Vagina (tissue), 2 donors: Measurements from ENCODE around the gene KNDC1. TPM values are rescaled to one million over a fixed set of nuclear protein-coding genes. Genes with fewer than 3 reads are reported as not detected.

Experiments used
- DNase-seq, 2 donors: peaks; one replicate each; pipeline ENCODE4 v3.0.0-alpha.2; 2017; ENCODE audit errors: extremely low spot score in 2 of 2
- H3K27ac ChIP-seq: fragments of 200-600 bp; sonication (generic); one replicate; pipeline ENCODE4 v1.5.1; 2019
- H3K27me3 ChIP-seq: fragments of 200-600 bp; sonication (generic); one replicate; pipeline ENCODE4 v1.5.1; 2019
- H3K36me3 ChIP-seq, 2 donors: fragments of 200-600 bp; sonication (generic); one replicate each; pipeline ENCODE4 v1.5.1; 2017 to 2019
- H3K4me1 ChIP-seq: fragments of 200-600 bp; sonication (generic); one replicate; pipeline ENCODE4 v1.5.1; 2019
- H3K4me3 ChIP-seq, 2 donors: fragments of 200-600 bp; sonication (generic); 1 replicate in 1 of 2; 2 replicates in 1 of 2; pipeline ENCODE4 v1.5.1; 2016 to 2019
- H3K9me3 ChIP-seq: fragments of 200-600 bp; sonication (generic); one replicate; pipeline ENCODE4 v1.5.1; 2019
- CTCF ChIP-seq, 3 experiments: fragments of 450-650 bp in 2 of 3; fragments of 200-600 bp in 1 of 3; sonication (generic) in 1 of 3; IDR thresholded peaks; one replicate each; pipeline ENCODE4 v1.5.1; 2017 to 2019; ENCODE audit warnings: antibody characterized with exemption in 3 of 3, mild to moderate bottlenecking in 2 of 3, moderate library complexity in 2 of 3
- POLR2A ChIP-seq, 2 donors: fragments of 450-650 bp; IDR thresholded peaks; one replicate each; pipeline ENCODE4 v1.6.1; 2017; ENCODE audit warnings: antibody characterized with exemption in 2 of 2, mild to moderate bottlenecking in 2 of 2, moderate library complexity in 2 of 2
- POLR2AphosphoS5 ChIP-seq, 2 donors: sonication (generic); formaldehyde crosslinking; IDR thresholded peaks; one replicate each; pipeline ENCODE4 v1.9.0; 2017; ENCODE audit warnings: antibody characterized with exemption in 2 of 2, mild to moderate bottlenecking in 2 of 2, low read depth in 1 of 2; ENCODE audit not compliant: insufficient read depth in 1 of 2
- intact Hi-C: fragments of 100-400 bp; cut with DNase I; formaldehyde crosslinking; loops from one replicate; pipeline ENCODE4 v1.15.1; 2023
- total RNA-seq: library from RNA; depleted of rRNA; stranded (reverse); fragments of >200 nt; gene quantifications from one replicate; pipeline ENCODE4 v1.2.3, GENCODE V29; 2016

Gene KNDC1
- total RNA-seq, 1 donor from 2014 or later = 3.4 TPM

- Histone ChIP-seq H3K27ac (no peak overlapping the region), H3K4me1 (no peaks in the 10 kb centered on the region), H3K36me3 (no peaks in the 10 kb centered on the region), H3K4me3 (no peak overlapping the region), H3K27me3 (no peaks in the 10 kb centered on the region), H3K9me3 (no peaks in the 10 kb centered on the region)
- no peak for DNase-seq
- TF ChIP-seq POLR2A (IDR thresholded peaks at IDR 0.05) (no peak), CTCF (IDR thresholded peaks at IDR 0.05) (no peak), POLR2AphosphoS5 (IDR thresholded peaks at IDR 0.05; ENCODE audit: insufficient read depth in 1 of 2, low read depth in 1 of 2) (no peak)
- intact Hi-C loops = no loop called here
Observed at GRCh38 chr10:133166828-133167692, 7.0 kb downstream of the KNDC1 start.

GRCh38 chr10:133167693-133168616, 7.9 kb downstream of the KNDC1 start:
- TF ChIP-seq CTCF (IDR thresholded peaks at IDR 0.05) (no peak), POLR2AphosphoS5 (IDR thresholded peaks at IDR 0.05; ENCODE audit: insufficient read depth in 1 of 2, low read depth in 1 of 2) (no peak), POLR2A (IDR thresholded peaks at IDR 0.05) (no peak)
- intact Hi-C loops = no loop called here
- no peaks in the 10 kb centered on the region for H3K4me1 ChIP-seq
- H3K27me3 ChIP-seq = no peaks in the 10 kb centered on the region
- no peak for DNase-seq
- H3K9me3 ChIP-seq = no peaks in the 10 kb centered on the region
- no peaks in the 10 kb centered on the region for H3K36me3 ChIP-seq
- no peak overlapping the region for H3K4me3 ChIP-seq
- H3K27ac ChIP-seq = no peak overlapping the region

GRCh38 chr10:133168617-133169031, 8.6 kb downstream of the KNDC1 start:
- no peaks in the 10 kb centered on the region for H3K9me3 ChIP-seq
- TF ChIP-seq CTCF (IDR thresholded peaks at IDR 0.05) (no peak), POLR2AphosphoS5 (IDR thresholded peaks at IDR 0.05; ENCODE audit: insufficient read depth in 1 of 2, low read depth in 1 of 2) (no peak), POLR2A (IDR thresholded peaks at IDR 0.05) (no peak)
- H3K36me3 ChIP-seq = no peaks in the 10 kb centered on the region
- H3K27me3 ChIP-seq = no peaks in the 10 kb centered on the region
- no peak overlapping the region for H3K27ac ChIP-seq
- no peaks in the 10 kb centered on the region for H3K4me1 ChIP-seq
- no peak overlapping the region for H3K4me3 ChIP-seq
- no peak for DNase-seq
- intact Hi-C loops = no loop called here

GRCh38 chr10:133169173-133169947, 9.3 kb downstream of the KNDC1 start:
- intact Hi-C loops = no loop called here
- no peak for DNase-seq
- no peaks in the 10 kb centered on the region for H3K27me3 ChIP-seq
- no peaks in the 10 kb centered on the region for H3K9me3 ChIP-seq
- TF ChIP-seq POLR2A (IDR thresholded peaks at IDR 0.05) (no peak), CTCF (IDR thresholded peaks at IDR 0.05) (no peak), POLR2AphosphoS5 (IDR thresholded peaks at IDR 0.05; ENCODE audit: insufficient read depth in 1 of 2, low read depth in 1 of 2) (no peak)
- H3K36me3 ChIP-seq = no peaks in the 10 kb centered on the region
- no peaks in the 10 kb centered on the region for H3K4me1 ChIP-seq
- no peak overlapping the region for H3K27ac ChIP-seq
- H3K4me3 ChIP-seq = no peak overlapping the region
